Superior temporal gyrus (tissue), 1 donor: ENCODE measurements around the gene SLC2A3.
"Not testable (repeated sequence)": the region's sequence is repeated elsewhere in the genome, so short reads cannot be mapped to it uniquely, and the experiment has no call there.

ENCODE experiments used
- DNase-seq: peaks from one replicate; pipeline ENCODE4 v3.0.0-alpha.2; 2016; ENCODE audit errors: extremely low spot score

Gene SLC2A3

DNA sequence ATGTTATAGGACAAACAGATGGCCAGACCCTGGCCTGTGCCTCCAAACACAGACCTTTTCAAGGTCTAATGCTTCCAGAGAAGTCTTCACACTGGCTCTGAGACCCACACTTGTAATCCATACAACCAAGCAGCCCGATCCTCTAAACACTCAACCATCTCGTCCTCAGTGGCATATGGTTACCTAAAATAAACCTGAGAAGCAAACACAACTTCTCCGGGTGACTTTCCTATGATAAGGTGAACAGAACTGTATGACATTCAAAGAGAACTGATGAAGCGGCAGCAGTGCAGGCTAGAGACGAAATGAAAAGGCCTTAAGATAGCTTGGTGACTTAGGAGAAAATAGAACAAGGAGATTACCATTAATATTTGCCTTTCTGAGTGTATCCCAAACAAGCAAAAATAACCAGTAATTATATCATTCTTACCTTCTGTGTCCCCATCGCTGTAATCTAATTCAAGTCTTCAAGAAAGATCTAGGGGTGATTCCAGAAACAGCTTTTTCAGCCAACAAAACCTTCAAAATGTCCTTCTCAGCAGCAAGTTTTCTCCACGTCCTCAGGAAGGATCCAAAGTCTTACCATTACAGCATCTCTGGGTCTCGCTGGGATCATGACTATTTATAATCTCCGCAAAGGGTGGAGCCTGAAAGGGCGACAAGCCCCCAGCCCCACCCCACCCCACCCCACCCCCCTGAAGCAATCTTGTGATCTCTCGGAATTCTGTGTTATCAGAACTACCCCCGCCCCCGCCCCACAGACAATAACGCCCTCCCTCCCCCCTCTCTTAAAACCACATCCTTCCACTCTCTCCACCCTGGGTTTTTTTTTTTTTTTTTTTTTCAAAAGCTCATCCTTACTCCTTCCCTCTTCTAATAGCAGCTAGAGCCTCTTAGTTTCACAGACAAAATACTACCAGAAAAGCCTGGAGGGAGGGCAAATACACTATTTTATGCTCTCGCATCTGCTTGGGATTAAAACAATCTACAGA is at the start of gene SLC2A3:
SLC2A3 (minus strand) TSS at position 598 of the 992 bp plus-strand sequence; CDS start at position 445, 153 bp downstream.
- DNase-seq: peak; percentile 71

DNA sequence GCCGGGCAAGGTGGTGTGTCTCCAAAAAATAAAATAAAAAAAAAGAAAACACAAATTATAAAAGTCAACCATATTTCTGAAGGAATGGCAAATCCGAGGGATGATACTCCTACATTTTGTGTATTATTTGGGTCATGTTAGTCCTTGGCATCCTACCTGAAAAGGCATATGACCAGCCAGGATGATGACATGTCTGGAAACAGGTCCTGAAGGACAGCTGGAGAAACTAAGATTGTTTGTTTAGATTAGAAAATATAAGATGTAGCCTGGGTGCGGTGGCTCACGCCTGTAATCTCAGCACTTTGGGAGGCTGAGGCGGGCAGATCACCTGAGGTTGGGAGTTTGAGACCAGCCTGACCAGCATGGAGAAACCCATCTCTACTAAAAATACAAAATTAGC is 48.9 kb upstream of the SLC2A3 start:
- no peak for DNase-seq

DNA sequence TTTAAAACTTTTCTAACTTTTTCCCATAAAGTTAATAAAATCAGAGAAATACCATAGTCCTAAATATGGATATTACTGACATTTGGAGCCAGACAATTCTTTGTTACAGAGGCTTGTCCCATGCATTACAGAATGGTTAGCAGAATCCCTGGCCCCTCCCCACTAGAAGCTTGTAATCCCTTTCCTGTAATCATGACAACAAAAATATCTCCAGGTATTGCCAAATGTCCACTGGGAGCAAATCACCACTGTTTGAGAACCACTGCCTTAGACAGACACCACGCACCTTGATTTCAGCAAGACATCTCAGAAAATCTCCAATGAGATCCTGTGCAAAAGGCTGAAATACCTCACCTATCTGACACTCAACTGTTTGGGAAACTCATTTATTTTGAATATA is 47.5 kb upstream of the SLC2A3 start:
- DNase-seq: not testable (repeated sequence)

DNA sequence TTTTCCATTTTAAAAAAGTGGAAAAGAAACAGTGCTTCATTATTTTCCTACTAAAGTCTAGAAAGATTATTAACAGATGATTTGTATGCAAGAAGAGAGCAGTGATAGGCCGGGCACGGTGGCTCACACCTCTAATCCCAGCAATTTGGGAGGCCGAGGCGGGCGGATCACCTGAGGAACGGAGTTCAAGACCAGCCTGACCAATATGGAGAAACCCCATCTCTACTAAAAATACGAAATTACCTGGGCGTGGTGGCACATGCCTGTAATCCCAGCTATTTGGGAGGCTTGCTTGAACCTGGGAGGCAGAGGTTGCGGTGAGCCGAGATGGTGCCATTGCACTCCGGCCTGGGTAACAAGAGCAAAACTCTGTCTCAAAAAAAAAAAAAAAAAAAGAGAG is 47.0 kb upstream of the SLC2A3 start:
- DNase-seq: not testable (repeated sequence)

DNA sequence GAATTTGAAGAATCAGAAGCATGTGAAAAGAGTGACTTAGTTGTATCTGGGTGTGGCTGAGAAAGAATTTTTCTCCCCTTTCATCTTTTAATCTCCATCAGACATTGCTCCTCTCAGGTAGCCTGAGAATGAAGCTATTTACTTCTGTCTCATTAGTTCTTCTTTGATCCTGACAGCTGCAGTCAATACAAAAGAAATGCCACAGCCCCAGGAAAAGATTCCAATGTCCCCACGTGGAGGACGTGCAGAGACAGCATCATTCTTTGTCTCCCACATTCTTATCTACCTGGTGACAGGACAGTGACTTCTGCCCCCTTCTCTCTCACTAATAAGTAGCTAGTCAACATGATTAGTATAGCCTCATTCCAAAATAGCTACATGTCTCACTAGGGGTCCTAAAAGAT is 46.3 kb upstream of the SLC2A3 start:
- DNase-seq: not testable (repeated sequence)

DNA sequence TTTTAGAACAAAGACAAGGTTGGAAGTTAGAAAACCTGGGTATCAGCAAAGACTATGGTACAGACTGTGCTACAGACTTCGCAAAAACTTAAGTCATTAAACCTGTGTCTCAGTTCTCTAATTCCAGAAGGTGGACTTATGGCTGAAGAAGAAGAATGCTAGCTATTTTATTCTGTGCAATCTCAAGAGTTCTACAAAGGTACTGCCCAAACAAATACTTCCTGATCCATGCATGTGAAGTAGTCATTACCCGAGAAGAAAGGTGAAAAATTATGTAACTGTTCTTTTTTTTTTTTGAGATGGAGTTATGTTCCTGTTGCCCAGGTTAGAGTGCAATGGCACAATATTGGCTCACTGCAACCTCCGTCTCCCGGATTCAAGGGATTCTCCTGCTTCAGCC is 45.5 kb upstream of the SLC2A3 start:
- no peak for DNase-seq

DNA sequence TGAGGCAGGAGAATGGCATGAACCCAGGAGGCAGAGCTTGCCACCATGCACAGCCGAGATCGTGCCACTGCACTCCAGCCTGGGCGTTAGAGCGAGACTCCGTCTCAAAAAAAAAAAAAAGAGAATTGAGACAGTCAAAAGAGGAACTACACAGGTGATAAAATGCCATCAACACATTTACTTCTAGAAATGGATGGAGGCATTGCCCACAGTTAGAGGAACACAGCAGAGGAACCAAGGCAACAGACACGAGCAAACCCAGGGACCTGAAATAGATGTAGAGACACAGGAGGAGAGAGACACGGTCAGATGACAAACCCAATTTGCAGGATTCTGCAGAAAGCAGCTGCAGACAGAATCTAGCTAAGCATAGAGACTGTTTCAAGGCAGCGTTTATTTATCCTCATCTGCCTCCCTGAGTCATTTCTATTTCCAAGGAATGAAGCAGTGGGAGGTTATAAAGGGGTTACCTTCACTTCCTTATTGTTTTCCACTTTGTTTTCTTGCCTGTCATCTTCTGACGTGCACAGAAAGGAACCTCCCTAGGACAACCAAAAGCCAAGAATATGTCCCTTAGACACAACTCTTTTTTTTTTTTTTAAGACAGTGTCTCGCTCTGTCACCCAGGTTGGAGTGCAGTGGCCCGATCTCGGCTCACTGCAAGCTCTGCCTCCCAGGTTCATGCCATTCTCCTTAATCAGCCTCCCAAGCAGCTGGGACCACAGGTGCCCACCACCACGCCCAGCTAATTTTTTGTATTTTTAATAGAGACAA is 41.6 kb upstream of the SLC2A3 start:
- not testable (repeated sequence) for DNase-seq

DNA sequence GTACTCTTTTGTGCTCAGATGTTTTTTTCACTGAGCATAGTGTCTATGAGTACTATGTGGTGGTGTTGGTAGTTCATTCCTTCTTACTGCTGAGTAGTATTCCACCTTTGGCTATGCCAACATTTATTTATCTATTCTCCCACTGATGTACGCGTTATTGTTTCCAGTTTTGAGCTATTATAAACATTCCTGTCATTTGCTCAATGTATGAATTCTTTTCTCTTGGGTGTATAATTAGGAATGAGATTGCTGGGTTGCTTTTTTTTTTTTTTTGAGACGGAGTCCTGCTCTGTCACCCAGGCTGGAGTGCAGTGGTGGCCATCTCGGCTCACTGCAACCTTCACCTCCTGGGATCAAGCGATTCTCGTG is 37.5 kb upstream of the SLC2A3 start:
- DNase-seq: no peak

DNA sequence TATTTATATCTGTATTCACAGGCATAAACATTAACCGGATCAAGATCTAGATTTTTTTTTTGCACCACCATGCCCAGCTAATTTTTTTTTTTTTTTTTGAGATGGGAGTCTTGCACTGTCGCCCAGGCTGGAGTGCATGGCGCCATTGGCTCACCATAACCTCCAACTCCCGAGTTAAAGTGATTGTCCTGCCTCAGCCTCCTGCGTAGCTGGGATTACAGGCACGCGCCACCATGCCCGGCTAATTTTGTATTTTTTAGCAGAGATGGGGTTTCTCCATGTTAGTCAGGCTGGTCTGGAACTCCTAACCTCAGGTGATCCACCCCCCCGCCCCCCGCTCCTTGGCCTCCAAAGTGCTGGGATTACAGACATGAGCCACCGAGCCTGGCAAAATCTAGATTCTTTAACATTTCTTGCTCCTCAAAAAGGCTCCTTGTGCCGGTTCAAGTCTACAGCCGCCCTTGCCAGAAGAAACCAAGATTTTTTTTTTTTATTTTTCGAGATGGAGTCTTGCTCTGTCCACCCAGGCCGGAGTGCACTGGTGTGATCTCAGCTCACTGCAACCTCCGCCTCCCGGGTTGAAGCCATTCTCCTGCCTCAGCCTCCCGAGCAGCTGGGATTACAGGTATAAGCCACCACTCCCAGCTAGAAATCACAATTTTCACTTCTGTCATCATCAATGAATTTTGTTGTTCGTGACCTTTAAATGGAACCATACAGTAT is 36.9 kb upstream of the SLC2A3 start:
- DNase-seq: no peak

DNA sequence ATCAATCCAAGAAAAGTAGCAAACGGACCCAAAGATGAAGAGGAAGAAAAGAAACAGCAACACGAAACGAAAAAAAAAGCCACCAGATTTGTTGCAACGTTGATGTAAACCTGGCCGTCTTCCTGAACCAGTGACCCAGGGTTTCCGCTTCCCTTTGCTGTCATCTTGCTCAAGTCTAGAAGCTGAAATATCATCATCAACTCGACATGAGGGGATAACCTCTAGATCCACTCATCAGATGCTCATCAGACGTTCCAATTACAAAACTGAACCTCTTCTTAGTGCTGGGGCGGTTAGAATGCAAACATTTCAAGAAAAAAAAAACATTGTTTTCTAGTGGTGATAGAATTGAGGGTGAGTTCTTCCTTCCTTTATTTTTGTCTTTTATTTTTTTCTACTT is 36.3 kb upstream of the SLC2A3 start:
- not testable (repeated sequence) for DNase-seq

DNA sequence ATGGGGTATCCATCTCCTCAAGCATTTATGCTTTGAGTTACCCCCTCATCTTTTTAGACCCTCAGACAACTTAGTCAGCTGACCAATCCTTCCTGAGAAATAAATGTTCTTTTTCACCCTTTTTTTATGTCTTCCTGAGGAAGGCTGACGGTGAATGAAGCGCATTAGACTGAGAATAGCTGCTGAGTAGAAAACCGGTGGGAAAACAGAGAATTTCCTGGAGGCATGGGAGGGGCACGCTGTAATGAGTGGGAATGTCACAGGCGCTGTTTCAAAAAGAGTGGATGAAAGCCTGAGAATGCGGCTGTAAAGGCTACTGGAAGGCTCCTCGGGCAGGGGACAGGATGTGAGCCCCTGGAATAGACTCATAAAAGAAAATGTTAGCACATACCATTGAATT is 35.8 kb upstream of the SLC2A3 start:
- DNase-seq: not testable (repeated sequence)

DNA sequence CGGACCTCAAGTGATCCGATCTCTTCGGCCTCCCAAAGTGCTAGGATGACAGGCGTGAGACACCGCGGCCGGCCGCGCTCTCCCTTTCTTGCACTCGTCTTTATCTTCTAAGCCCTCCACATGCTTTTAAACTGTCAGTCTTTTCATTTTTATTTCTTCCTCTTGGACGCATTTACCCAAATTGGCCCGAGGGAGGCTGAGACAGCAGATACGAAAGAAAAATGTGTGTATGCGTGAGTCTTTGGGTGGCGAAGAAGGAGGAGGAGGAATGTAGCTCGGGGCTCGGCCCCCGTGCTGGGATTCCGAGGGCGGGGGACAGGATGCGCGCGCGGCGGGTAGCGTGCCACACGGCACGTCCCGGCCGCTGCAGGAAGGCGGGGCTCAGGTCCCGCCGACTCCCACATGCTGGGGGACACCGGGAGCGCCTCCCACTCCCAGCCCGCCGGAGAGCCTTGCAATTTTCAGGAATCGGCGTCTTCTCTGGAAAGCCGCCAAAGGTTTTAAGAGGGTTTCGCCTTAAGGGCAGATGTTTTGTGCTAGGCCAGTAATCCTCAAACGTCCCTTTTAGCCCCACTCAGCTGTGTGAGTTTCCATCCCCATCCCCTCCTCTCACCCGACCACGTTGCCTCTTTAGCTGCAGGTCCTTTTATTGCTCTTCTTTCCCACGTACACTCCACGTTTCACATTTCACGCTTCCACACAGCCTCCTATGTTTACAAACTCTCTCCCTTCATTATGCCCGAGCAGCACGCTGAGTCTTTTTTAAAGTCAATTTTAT is 34.7 kb upstream of the SLC2A3 start:
- peak; percentile 66 for DNase-seq

DNA sequence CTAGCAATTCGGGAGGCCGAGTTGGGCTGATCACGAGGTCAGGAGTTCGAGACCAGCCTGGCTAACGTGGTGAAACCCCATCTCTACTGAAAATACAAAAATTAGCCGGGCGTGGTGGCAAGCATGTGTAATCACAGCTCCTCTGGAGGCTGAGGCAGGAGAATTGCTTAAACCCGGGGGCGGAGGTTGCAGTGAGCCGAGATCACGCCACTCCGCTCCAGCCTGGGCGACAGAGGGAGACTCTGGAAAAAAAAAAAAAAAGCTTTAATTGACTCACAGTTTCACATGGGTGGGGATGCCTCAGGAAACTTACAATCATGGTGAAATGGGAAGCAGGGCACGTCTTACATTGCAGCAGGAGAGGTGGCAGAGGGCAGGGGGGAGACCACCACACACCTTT is 30.6 kb upstream of the SLC2A3 start:
- no peak for DNase-seq

DNA sequence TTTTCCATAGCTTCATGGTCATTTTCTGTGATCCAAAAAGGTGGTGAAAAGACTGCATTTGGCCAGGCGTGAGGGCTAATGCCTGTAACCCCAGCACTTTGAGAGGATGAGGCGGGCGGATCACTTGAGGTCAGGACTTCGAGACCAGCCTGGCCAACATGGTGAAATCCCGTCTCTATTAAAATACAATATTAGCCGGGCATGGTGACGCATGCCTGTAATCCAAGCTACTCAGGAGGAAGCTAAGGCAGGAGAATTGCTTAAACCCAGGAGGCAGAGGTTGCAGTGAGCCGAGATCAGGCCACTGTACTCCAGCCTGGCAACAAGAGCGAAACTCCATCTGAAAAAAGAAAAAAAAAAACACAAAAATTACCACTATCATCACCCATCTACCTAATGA is 28.7 kb upstream of the SLC2A3 start:
- DNase-seq: not testable (repeated sequence)

DNA sequence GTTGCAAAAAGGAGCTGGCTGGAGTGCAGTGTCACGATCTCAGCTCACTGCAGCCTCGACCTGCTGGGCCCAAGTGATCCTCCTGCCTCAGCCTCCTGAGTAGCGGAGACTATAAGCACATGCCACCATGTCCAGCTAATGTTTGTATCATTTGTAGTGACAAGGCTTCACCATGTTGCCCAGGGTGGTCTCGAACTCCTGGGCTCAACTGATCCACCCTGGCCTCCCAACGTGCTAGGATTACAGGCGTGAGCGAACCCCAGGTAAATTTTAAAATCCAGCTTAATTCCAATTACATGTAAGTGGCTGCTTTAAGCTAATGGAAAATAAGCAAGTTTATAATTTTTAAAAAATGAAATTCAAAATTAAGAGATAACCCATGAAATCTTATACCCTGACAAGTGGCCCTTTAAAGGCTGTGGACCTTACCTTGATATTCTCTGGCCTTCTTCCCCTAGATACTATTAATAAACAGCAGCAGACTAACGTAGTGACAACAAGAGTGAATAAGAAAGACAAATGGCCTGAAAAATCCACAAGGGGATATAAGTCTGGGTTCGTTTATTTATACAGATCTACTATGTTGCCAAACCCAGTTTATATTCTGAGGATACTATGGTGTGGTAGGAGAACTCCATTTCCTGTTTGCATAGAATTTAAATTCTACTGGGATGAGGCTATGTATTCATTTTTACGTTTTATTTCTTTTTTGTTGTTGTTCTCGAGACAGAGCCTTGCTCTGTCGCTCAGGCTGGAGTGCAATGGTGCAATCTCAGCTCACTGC is 25.6 kb upstream of the SLC2A3 start:
- DNase-seq: no peak

DNA sequence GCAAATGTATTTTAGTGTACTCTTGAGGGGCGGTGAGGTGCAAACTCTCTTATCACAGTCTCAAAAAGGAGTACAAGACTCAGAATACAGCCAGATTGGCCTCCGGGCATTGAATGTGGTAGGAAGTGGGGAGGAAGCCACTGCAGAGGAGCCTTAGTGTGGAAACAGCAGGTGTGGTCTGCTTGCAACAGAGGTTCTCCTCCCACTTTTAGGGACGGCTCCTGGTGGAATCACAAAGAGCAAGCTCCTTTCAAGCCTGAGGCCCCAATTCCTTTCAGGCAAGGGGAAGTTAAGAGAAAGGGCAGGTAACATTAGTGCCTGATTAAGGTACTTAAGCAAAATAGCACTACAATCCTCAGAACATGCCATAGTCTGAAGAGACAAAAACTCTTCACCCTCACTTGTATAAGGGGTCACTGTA is 23.7 kb upstream of the SLC2A3 start:
- DNase-seq: no peak

DNA sequence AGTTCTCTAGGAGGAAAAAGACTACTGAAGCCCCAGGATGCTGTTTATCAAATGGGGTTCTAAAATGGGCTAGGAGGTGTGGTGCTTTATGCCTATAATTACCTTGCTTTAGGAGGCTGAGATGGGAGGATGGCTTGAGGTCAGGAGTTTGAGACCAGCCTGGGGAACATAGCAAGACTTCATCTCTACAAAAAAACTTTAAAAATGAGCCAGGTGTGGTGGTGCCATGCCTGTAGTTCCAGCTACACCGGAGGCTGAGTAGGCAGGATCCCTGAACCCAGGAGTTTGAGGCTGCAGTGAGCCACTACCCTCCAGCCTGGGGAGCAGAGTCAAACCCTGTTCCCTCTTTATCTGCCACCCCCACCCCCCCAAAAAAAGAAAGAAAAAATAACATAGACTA is 23.3 kb upstream of the SLC2A3 start:
- DNase-seq: no peak

DNA sequence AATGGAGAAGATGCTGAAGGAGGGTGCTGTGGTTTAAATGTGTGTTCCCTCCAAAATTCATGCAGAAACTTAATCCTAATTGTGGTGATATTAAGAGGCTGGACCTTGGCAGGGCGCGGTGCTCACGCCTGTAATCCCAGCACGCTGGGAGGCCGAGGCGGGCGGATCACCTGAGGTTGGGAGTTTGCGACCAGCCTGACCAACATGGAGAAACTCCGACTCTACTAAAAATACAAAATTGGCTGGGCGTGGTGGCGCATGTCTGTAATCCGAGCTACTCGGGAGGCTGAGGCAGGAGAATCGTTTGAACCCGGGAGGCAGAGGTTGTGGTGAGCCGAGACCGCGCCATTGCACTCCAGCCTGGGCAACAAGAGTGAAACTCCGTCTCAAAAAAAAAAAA is 18.9 kb upstream of the SLC2A3 start:
- DNase-seq: not testable (repeated sequence)

DNA sequence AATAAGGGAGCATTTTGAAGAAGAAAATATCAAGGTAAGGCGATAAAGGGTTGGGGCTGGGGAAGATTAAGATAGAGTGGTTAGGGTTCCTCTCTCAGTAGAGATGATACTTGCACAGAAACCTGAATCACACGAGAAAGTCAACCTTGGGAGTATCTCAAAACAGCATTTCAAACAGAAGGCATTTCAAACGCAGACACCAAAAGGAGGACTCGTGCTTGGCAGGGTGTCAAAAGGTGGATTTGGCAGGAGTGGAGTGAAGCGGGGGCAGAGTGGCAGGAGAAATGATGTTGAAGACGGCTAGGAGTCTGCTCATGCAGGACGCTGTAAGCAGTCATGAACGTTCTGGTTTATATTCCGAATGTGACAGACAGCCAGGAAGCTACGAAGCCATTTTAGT is 18.4 kb upstream of the SLC2A3 start:
- DNase-seq: not testable (repeated sequence)

DNA sequence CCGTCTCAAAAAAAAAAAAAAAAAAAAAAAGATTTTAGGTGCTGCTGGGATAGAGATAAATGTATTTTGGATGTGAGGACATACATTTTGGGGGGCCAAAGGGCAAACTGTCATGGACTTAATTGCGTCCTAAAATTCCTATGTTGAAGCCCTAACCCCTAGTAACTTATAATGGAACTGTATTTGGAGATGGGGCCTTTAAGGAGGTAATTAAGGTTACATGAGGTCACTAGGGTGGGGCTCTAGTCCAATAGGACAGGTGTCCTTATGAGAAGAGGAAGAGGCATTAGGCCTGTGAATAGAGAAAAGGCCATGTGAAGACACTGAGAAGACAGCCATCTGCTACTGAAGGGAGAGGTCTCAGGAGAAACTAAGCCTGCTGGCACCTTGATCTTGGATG is 17.9 kb upstream of the SLC2A3 start:
- not testable (repeated sequence) for DNase-seq
